Central memory CD8-positive, alpha-beta T cell (primary cell): ENCODE measurements around the gene FOXL3.

ENCODE experiments used
- ATAC-seq: fragments of 150-1000 bp; cut with Tn5 transposase; replicated peaks from 2 replicates; pipeline ENCODE4 v1.10.0; 2022; ENCODE audit warnings: mild to moderate bottlenecking, moderate FRiP score, moderate number of reproducible peaks; ENCODE audit not compliant: poor library complexity, severe bottlenecking; ENCODE audit errors: extremely low read depth
- DNase-seq, 2 donors: peaks; one replicate each; pipeline ENCODE4 v3.0.0; 2021; ENCODE audit warnings: low spot score in 2 of 2
- H3K27ac Mint-ChIP-seq: one replicate; pipeline ENCODE4 v1.8.0; 2022; ENCODE audit warnings: low read depth, mild to moderate bottlenecking, moderate library complexity, mixed read lengths
- H3K27me3 Mint-ChIP-seq: one replicate; pipeline ENCODE4 v1.8.0; 2022; ENCODE audit warnings: mixed read lengths
- H3K36me3 Mint-ChIP-seq: one replicate; pipeline ENCODE4 v1.8.0; 2022; ENCODE audit warnings: mild to moderate bottlenecking, moderate library complexity, mixed read lengths; ENCODE audit not compliant: insufficient read depth
- H3K4me1 Mint-ChIP-seq: one replicate; pipeline ENCODE4 v1.8.0; 2022; ENCODE audit warnings: mixed read lengths
- H3K4me3 Mint-ChIP-seq: one replicate; pipeline ENCODE4 v1.8.0; 2022; ENCODE audit warnings: mild to moderate bottlenecking, moderate library complexity, mixed read lengths
- H3K9me3 Mint-ChIP-seq: one replicate; pipeline ENCODE4 v1.8.0; 2022; ENCODE audit warnings: mixed read lengths

The FOXL3 gene

GRCh38 chr7:250523-250922 lies 39.4 kb upstream of the FOXL3 start:
- H3K9me3 Mint-ChIP-seq, result no peaks in the 10 kb centered on the region
- ATAC-seq, result no peak
- H3K27me3 Mint-ChIP-seq, result peaks cover 14% of the 10 kb centered on the region
- H3K4me3 Mint-ChIP-seq, result no peak overlapping the region
- H3K27ac Mint-ChIP-seq, result no peak overlapping the region
- peaks cover 2% of the 10 kb centered on the region for H3K36me3 Mint-ChIP-seq
- DNase-seq, result no peak
- no peaks in the 10 kb centered on the region for H3K4me1 Mint-ChIP-seq

GRCh38 chr7:251005-251404 lies 39.0 kb upstream of the FOXL3 start:
- H3K4me1 Mint-ChIP-seq, result no peaks in the 10 kb centered on the region
- no peaks in the 10 kb centered on the region for H3K9me3 Mint-ChIP-seq
- ATAC-seq (no peak), DNase-seq (no peak)
- H3K4me3 Mint-ChIP-seq, result no peak overlapping the region
- H3K27me3 Mint-ChIP-seq, result peaks cover 16% of the 10 kb centered on the region
- H3K27ac Mint-ChIP-seq, result no peak overlapping the region
- peaks cover 2% of the 10 kb centered on the region for H3K36me3 Mint-ChIP-seq

- no peak overlapping the region for H3K4me3 Mint-ChIP-seq
- peaks cover 2% of the 10 kb centered on the region for H3K36me3 Mint-ChIP-seq
- H3K4me1 Mint-ChIP-seq, result no peaks in the 10 kb centered on the region
- peaks cover 12% of the 10 kb centered on the region for H3K27me3 Mint-ChIP-seq
- ATAC-seq (no peak), DNase-seq (no peak)
- H3K9me3 Mint-ChIP-seq, result no peaks in the 10 kb centered on the region
- no peak overlapping the region for H3K27ac Mint-ChIP-seq
Observed at GRCh38 chr7:251446-252175, 38.4 kb upstream of the FOXL3 start.

GRCh38 chr7:252216-252965 lies 37.6 kb upstream of the FOXL3 start:
- H3K4me1 Mint-ChIP-seq, result no peaks in the 10 kb centered on the region
- no peak overlapping the region for H3K27ac Mint-ChIP-seq
- H3K4me3 Mint-ChIP-seq, result no peak overlapping the region
- no peaks in the 10 kb centered on the region for H3K9me3 Mint-ChIP-seq
- H3K36me3 Mint-ChIP-seq, result peaks cover 2% of the 10 kb centered on the region
- ATAC-seq (no peak), DNase-seq (no peak)
- peaks cover 10% of the 10 kb centered on the region for H3K27me3 Mint-ChIP-seq

GRCh38 chr7:252981-253380 lies 37.0 kb upstream of the FOXL3 start:
- H3K27ac Mint-ChIP-seq, result no peak overlapping the region
- H3K4me1 Mint-ChIP-seq, result no peaks in the 10 kb centered on the region
- H3K27me3 Mint-ChIP-seq, result peaks cover 10% of the 10 kb centered on the region
- ATAC-seq (no peak), DNase-seq (no peak)
- peaks cover 2% of the 10 kb centered on the region for H3K36me3 Mint-ChIP-seq
- H3K4me3 Mint-ChIP-seq, result no peak overlapping the region
- H3K9me3 Mint-ChIP-seq, result no peaks in the 10 kb centered on the region

- H3K4me1 Mint-ChIP-seq, result no peaks in the 10 kb centered on the region
- H3K27ac Mint-ChIP-seq, result no peak overlapping the region
- DNase-seq (no peak), ATAC-seq (no peak)
- peaks cover 2% of the 10 kb centered on the region for H3K36me3 Mint-ChIP-seq
- no peaks in the 10 kb centered on the region for H3K9me3 Mint-ChIP-seq
- H3K27me3 Mint-ChIP-seq, result peaks cover 10% of the 10 kb centered on the region
- no peak overlapping the region for H3K4me3 Mint-ChIP-seq
Observed at GRCh38 chr7:253581-254336, 36.2 kb upstream of the FOXL3 start.

- Mint-ChIP-seq H3K36me3 (peaks cover 2% of the 10 kb centered on the region), H3K27ac (no peak overlapping the region), H3K4me3 (no peak overlapping the region), H3K4me1 (no peaks in the 10 kb centered on the region), H3K9me3 (no peaks in the 10 kb centered on the region), H3K27me3 (peaks cover 10% of the 10 kb centered on the region)
- DNase-seq (no peak), ATAC-seq (no peak)
Observed at GRCh38 chr7:254337-255037, 35.5 kb upstream of the FOXL3 start.

- H3K27me3 Mint-ChIP-seq, result peaks cover 10% of the 10 kb centered on the region
- DNase-seq (no peak), ATAC-seq (no peak)
- no peak overlapping the region for H3K27ac Mint-ChIP-seq
- peaks cover 2% of the 10 kb centered on the region for H3K36me3 Mint-ChIP-seq
- H3K4me1 Mint-ChIP-seq, result no peaks in the 10 kb centered on the region
- no peak overlapping the region for H3K4me3 Mint-ChIP-seq
- no peaks in the 10 kb centered on the region for H3K9me3 Mint-ChIP-seq
Observed at GRCh38 chr7:255038-255435, 34.9 kb upstream of the FOXL3 start.

- Mint-ChIP-seq H3K27me3 (peaks cover 10% of the 10 kb centered on the region), H3K27ac (no peak overlapping the region), H3K36me3 (peaks cover 2% of the 10 kb centered on the region), H3K4me1 (no peaks in the 10 kb centered on the region), H3K9me3 (no peaks in the 10 kb centered on the region), H3K4me3 (no peak overlapping the region)
- ATAC-seq (no peak), DNase-seq (no peak)
Observed at GRCh38 chr7:255721-256361, 34.1 kb upstream of the FOXL3 start.

- no peaks in the 10 kb centered on the region for H3K9me3 Mint-ChIP-seq
- peaks cover 10% of the 10 kb centered on the region for H3K27me3 Mint-ChIP-seq
- no peak for ATAC-seq
Observed at GRCh38 chr7:256461-256940, 33.5 kb upstream of the FOXL3 start.

GRCh38 chr7:256981-257646 lies 32.9 kb upstream of the FOXL3 start:
- H3K4me3 Mint-ChIP-seq, result no peak overlapping the region
- ATAC-seq, result no peak
- H3K27ac Mint-ChIP-seq, result no peak overlapping the region
- peaks cover 10% of the 10 kb centered on the region for H3K27me3 Mint-ChIP-seq
- H3K9me3 Mint-ChIP-seq, result no peaks in the 10 kb centered on the region
- DNase-seq, result no peak
- peaks cover 5% of the 10 kb centered on the region for H3K36me3 Mint-ChIP-seq
- peaks cover 2% of the 10 kb centered on the region for H3K4me1 Mint-ChIP-seq

More at GRCh38 chr7:256461-256940, 33.5 kb upstream of the FOXL3 start:
- no peak overlapping the region for H3K27ac Mint-ChIP-seq
- peaks cover 2% of the 10 kb centered on the region for H3K36me3 Mint-ChIP-seq
- no peak for DNase-seq
- H3K4me1 Mint-ChIP-seq, result no peaks in the 10 kb centered on the region
- H3K4me3 Mint-ChIP-seq, result no peak overlapping the region
